HG02970 (cell line): Measurements from ENCODE around the gene PRR18.
"Not testable (repeated sequence)": the region's sequence is repeated elsewhere in the genome, so short reads cannot be mapped to it uniquely, and the experiment has no call there.

Experiments used
- ATAC-seq: cut with Tn5 transposase; IDR thresholded peaks from one replicate; pipeline ENCODE4 v1.9.1; 2021; ENCODE audit warnings: mild to moderate bottlenecking, moderate library complexity, moderate number of reproducible peaks; ENCODE audit not compliant: unreplicated experiment, low FRiP score

The PRR18 gene, protein sequence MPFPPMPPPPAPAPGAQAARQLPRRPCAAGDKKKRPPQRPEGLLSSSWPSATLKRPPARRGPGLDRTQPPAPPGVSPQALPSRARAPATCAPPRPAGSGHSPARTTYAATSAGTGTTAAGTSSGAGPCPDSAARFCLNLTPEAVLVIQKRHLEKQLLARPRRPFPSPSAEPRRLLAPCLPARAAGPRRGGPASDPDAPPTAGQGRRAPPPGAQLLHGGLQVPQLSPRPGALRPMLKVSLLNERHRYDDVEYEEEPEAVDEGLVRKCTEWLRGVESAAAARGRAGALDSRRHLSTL

DNA sequence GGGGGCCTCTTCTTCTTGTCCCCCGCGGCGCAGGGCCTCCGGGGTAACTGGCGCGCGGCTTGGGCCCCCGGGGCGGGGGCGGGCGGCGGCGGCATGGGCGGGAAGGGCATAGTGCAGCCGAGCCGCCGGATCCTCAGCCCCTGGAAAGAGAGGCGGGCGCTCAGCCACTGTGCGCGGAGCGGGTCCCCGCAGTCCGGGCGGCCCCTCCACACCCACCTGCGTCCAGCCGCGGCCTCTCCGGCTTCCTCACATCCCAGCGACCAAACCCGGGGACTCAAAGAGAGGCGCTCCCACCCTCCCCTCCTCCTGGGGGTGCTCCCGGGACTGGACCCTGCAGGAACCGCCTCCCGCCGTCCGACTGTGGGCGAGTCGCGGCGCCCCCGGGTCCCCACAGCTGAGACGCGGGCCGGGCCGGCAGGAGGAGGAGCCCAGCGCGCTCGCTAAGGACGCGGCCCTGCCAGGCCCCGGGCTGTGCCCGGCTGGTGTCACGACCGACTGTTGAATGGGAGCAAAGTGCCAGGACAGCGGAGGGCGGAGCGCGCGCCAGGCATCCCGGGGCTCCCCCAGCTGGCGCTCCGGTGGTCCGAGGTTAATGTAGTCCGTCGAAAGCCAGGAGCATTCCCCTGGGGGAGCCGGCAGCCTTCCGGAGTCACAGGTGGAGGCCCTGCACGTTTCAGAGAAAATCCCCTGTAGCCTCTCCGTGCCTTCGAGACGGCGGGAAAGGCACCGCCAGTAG lies at the start of gene PRR18:
TSS of gene PRR18 (minus strand) at position 360 of the 736 bp plus-strand sequence. CDS start at position 110, 250 bp downstream.
- ATAC-seq, result no peak

DNA sequence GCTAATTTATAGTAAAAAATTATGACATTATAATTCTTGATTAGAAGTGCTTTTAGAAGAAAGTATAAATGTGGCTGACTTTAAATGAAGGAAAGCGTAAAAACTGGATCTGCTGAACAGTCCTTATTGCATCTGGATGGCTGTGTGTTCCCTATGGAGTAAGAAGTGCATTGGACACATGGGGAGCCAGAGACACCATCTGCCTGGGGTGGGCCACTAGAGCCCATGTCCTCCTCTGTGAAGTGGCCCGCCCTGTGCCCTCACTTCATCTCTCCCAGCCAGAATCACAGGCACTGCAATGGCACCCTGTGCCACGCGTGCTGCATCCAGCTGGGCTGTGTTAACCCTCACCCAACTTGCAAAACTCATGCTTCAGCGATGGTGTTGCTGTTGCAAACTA lies 47.4 kb upstream of the PRR18 start:
- no peak for ATAC-seq

DNA sequence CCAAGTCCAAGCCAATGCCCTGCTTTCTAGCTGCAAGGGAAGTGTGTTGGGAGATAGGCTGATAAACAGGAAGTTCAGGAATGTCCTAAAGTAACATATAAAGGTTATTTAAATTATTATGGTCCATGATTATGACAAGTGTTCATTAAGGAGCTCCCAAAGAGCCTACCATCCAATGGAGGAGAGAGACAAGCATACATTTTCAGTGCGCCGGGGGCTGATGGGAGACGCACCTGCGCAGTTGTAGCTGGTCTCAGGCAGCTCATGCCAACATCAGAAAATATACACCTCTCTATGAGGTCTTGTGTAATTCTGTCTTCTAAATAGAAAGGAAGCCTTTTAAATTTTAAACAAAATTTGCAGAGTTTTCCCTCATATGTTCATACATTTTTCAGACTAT lies 46.8 kb upstream of the PRR18 start:
- no peak for ATAC-seq

DNA sequence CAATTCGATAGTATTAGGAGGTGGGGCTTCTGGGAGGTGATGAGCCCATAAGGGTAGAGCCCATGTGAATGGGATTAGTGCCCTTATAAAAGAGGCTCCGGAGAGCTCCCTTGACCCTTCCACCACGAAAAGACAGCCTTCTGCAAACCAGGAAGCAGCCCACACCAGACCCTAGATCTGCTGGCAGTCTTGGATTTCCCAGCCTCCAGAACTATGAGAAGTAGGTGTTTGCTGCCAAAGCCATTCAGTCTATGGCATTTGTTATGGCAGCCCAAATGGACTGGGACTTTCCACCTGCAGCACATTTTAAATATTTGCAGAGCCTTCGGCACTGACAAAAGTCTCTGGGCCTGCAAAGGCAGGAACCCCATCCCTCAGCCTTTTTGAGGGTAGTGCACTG lies 46.0 kb upstream of the PRR18 start:
- ATAC-seq, result no peak

DNA sequence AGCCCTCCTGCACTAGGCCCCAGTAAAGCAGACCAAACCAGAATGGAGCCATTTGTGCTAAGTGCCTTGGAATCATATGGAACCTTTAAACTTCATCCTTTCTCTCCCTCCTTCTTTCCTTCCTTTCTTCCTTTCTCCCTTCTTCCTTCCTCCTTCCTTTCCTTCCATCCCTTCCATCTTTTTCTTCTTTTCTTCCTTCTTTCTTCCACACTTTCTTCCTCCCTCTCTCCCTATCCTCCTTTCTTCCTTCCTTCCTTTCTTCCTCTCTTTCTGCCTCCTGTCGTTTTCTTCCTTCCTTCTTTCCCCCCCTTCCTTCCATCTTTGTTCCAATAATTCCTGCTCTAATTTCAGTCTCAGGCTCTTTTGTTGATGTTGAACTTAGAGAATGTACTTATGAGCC lies 45.3 kb upstream of the PRR18 start:
- no peak for ATAC-seq

DNA sequence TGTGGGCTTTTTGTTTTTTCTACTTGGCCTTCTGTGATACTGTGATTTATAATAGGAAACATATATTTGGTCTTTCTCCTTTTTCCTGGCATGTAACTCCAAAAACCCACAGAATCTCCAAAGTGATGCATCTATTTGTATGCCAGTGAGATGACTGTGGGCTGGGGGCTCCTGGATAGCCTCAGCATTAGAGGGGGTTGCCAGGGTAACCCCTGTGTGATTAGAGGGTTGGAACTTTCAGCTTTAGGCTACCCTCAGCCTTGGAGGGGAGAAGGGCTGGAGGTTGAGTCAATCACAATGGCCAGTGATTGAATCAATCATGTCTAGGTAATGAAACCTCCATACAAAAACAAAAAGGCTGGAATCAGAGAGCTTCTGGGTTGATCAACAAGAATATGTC lies 44.7 kb upstream of the PRR18 start:
- ATAC-seq, result no peak

DNA sequence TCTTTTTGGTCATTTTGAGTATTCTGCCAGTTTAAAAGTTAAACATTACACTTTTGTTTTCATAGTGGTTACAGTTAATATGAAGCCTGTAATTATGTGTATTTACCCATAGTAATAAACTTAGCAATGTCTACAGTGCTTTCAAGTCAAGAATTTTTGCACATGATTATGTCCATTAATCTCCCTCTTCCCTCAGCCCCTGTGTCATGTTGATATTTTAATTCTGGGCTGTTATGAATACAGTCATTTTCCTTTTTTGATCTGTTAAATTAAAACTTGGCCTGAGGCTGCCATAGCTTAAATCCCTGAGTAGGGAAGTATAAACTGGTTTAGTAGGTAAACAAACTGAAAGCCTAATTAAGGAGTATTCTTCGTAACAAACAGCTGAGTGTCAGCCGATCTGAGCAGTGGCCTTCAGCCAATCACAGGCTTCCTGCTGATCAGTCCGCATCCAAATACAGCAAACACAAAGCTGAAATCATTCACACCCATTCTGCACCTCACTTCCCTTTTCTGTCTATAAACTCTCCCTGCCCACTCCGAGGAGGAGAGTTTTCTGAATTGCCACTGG lies 43.6 kb upstream of the PRR18 start:
- no peak for ATAC-seq

DNA sequence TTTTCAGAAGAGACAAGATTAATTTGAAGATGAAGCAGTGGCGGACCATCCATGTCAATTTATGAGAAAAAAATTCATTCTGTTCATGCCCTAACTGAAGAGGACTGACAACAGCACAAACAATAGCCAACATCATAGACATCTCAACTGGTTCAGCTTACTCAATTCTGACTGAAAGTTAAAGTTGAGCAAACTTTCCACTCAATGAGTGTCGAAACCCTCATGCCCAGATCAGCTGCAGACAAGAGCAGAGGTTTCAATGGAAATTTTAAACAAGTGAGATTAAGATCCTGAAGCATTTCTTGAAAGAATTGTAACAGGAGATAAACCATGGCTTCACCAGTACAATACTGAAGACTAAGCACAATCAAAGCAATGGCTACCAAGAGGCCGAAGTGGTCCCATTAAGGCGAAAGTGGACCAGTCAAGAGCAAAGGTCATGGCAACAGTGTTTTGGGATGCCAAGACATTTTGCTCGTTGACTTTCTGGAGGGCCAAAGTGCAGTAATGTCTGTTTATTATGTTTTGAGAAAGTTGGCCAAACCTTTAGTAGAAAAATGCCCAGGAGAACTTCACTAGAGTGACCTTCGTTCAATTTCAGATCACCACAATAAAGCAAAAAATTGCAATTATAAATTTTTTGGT lies 40.2 kb upstream of the PRR18 start:
- ATAC-seq, result no peak

DNA sequence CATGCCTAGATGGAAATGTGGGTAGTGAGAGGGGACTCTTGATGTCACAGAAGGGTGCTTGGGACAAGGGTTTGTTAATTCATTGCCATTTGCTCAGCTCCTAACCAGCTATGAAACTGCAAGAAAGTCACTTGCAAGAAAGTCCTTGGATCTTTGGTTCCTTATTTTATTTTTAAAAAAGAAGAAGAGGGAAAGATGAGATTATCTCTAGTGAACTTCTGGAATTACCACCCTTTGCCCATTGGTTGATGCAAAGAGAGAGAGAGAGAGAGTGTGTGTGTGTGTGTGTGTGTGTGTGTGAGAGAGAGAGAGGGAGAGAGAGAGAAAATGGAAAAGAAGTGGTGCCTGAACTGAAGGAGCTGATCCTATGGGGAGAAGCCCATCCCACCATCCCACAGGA lies 38.8 kb upstream of the PRR18 start:
- ATAC-seq, result no peak

DNA sequence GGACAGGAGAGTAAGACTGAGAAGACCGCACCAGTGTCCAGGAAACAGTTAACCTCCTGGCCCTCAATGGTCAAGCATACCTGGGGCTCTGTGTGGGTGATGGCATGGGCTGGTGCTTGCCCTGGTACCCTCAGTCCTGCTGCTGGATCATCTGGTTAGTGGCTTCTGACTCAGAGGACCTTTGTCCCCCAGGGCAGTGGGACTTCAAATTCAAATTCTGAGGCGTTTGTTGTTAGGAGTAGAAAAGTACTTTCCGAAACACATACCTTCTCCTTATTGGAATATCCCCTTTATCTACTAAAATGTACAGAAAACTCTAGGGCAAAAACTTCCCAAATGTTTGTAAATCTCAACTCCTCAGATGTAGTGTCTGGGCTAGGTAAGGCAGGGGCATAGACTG lies 38.3 kb upstream of the PRR18 start:
- no peak for ATAC-seq

DNA sequence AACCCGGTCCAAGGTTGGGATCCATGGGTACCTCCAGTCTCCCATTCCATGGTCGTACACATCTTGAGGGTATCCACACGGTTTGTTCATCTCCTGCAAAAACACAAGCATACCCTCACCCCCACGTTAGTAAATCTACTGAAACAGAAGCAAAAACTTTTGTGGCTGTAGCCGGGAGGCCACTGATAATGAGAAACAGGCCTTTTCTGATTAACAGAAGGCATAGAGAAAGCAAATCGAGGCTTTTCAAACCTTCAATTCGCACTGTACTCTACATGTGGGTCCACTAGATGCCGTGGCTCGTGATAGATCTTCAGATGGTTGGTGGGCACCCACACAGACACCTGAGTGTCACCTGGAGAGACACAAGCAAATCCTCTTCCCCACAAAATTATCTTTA lies 37.5 kb upstream of the PRR18 start:
- not testable (repeated sequence) for ATAC-seq

DNA sequence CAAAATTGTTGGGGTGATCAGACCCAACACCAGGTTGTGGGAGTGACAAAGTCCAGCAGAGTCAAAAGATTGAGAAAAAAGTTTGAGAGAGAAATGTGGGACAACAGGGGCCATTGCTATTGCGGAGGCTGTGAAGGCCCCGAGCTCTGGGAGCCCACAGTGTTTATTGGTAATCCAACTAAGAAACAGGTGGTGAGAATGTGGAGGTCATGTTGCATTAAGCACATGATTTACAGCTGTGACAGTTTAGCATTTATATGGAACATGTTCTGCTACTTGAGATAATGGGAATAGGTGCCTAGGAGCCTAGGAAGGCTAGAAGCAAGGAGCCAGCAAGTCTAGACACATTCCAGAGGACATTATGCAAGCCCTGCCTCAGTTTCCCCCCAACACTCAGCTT lies 36.7 kb upstream of the PRR18 start:
- ATAC-seq, result not testable (repeated sequence)

DNA sequence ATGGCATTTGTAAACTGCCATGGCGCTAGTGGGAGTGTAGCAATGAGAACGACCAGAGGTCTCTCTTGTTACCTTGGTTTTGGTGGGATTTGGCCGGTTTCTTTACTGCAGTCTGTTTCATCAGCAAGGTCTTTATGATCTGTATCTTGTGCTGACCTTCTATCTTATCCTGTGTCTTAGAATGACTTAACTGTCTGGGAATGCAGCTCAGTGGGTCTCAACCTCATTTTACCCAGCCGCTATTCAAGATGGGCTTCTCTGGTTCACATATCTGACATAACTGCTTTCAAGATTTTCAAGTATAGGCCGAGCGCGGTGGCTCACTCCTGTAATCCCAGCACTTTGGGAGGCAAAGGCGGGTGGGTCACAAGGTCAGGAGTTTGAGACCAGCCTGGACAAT lies 36.0 kb upstream of the PRR18 start:
- ATAC-seq, result no peak

DNA sequence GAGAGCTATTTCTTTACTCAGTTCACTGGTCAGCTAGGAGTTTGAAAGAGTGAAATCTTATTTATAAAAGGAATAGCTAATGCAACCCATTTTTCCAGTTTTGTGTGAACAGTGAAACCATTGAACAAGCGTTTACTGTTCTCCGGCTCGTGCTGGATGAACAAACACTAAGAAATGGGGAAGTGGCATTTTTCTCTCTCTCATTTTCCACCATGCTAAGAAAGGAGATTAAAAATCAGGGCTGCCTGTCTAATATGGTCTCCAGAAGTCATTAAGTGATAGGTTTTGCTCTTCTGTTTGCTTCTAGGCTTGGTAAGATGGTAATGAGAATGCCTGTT lies 34.9 kb upstream of the PRR18 start:
- ATAC-seq, result peak; percentile 19

DNA sequence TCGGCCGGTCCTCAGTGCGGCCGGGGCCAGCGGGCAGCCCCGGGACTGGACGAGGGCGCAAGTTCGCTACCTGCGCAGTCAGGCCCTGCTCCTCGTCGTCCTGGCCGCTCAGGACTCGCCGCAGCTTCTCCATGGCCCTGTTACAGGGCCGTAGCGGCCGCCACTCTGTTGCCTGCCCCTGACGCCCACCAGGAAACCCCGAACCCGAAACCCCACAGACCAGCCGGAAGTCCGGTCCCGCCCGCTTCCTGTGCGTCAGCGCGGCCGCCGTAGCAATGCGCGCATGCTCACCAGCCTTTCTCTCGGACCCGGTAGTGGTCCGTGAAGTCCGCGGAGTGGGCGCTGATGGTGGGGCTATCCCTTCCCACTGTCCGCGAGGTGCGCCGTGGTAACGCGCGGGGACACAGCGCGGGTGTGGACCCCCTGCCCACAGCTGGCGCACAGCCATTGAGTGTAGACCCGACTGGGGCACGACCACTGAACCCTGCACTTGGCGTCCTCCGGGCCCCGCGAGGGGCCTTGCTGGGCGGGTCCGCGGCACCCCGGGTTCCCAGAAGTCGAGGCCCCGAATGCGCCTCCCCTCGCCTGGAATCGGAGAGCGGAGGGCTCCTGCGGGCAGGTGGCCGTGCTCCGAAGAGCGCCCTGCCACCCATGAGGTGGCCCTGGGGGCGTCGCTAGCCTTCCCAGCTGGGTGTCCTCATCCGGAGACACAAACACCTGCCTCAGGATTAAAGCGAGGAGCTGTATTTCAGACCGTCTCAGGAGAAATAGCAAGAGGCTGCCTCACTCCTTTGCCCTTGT lies 34.4 kb upstream of the PRR18 start, which contains the start of gene SFT2D1:
TSS of gene SFT2D1 (minus strand) at position 197 of the 801 bp plus-strand sequence. CDS start at position 133, 64 bp downstream.
- peak; percentile 94 for ATAC-seq

DNA sequence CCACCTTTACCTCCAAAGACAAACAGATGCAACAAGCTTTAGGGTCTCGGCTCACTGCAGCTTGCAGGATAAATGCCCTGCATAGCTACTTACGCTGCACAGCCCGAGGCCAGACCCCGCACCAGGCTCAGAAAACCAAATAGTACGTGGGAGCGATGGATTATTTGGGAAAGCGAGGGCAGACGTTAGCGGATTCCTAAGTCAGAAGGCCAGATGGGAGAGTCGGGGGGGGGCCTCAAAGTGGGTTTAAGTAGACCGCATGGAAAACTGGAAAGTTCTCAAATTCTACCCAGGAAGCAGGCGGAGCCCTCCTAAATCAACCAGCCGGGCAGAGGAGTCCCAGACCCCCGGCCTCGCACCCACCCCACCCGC lies 33.8 kb upstream of the PRR18 start:
- ATAC-seq, result no peak

DNA sequence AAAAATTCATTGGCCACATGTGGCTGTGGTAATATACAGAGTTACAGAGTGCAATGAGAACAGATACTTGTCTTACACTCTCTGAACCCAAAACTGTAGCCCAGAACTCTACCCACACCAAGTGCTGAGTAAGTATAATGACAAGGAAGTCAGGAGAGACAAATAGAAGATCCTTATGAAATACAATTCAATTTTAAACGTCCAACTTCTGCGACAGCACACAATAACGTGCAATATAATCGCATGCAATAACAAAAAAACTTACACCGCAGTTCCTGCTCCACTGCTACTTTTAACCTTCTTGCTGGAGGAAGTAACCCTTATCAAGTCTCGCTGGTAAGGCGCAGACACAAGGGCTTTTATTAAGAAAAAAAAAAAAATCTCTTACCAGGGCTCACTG lies 33.3 kb upstream of the PRR18 start:
- ATAC-seq, result no peak

DNA sequence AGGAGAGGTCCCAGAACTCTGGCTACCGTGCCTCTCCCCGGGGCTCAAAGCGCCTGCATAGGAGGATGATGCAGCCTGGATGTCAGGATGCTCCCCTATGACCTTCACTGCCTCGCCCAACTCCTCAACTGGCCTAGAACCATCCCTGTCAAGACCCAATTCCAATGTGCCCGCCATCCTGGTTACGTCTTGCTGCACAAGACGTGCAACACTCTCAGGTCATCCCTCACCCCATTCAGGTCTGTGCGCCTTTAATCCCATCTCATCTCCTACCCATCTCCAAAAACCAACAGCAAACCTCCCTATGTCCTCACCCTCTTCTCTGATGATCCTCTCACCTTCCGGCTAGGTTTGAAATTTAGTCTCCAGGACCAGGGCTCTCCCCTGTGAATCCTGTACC lies 30.7 kb upstream of the PRR18 start:
- no peak for ATAC-seq

DNA sequence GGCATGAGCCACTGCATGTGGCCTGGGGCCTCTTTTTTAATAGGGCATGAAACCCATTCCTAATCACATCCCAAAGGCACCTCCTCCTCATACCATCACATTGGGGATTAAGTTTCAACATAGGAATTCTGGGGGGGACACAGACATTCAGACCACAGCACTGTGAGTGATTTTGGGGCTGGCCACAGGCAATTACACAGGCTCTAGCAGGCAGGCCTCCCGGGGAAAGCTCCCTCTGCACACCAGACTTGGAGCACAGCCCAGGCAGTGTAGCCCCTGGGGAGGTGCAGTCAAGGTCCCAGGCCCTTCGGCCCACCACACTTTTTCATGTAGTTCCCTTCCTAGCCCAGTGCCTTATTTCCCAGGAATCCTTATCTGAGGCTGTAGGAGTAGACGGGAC lies 28.7 kb upstream of the PRR18 start:
- ATAC-seq, result no peak
